ENCODE data around the gene BCL11B.

The BCL11B gene

GRCh38 chr14:99155173-99156089 lies 116.6 kb downstream of the BCL11B start:
- DNase-seq: no peak

DNA sequence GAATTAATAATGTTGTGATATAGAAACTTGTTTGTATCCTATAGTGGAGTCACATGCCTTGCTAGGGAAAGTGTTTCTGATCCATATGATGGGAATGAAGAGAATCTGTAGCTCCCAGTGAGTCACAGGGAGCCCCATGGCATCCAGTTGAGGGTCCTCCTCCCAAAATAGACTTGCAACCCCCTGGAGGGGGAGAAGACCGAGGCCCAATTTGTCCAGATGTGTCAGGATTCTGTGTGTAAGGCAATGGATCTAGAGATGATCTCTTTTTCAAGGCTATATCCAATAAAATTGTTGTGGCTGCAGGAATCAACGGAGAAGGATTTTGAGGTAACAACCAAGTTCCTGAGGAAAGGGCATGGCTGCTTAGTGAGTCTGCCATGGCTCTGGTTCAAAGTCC lies 121.8 kb downstream of the BCL11B start:
- no peak for DNase-seq

GRCh38 chr14:99148861-99149610 lies 123.0 kb downstream of the BCL11B start:
- no peak for DNase-seq

DNA sequence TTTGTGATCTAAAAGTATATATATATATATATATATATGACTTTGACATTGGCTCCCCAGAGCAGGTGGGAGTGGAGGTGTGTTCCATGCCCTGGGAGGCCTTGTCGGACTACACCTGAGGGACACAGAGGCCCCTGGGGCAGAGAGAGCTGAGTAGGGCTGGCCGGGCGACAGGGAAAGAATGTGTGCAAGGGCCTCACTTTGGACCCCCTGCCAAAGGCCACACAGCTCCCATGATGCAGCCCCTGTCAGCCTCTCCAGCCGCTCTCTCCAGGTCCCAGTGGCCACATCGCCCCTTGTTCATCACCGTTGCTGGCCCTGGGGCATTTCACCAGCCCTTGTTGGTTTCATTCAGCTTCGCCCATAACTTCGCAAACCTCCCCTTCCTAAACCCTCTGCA lies 123.9 kb downstream of the BCL11B start:
- no peak for DNase-seq

DNA sequence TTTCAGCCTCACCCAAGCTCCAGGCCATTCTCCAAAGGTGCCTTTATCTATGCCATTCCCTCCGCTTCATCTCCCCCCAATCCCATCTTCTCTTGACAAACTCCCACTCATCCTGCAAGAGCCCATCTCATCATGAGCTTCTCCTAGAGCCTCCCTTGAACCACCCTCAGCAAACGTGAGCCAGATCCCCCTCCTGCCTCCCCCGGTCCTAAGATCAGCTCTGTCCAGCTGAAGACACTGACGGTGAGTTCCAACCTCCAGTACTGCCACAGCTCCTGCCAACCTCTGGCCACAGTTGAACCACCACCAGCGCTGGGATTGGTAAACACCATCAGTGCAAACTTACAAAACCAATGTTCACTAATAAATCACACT lies 124.6 kb downstream of the BCL11B start:
- no peak for DNase-seq

DNA sequence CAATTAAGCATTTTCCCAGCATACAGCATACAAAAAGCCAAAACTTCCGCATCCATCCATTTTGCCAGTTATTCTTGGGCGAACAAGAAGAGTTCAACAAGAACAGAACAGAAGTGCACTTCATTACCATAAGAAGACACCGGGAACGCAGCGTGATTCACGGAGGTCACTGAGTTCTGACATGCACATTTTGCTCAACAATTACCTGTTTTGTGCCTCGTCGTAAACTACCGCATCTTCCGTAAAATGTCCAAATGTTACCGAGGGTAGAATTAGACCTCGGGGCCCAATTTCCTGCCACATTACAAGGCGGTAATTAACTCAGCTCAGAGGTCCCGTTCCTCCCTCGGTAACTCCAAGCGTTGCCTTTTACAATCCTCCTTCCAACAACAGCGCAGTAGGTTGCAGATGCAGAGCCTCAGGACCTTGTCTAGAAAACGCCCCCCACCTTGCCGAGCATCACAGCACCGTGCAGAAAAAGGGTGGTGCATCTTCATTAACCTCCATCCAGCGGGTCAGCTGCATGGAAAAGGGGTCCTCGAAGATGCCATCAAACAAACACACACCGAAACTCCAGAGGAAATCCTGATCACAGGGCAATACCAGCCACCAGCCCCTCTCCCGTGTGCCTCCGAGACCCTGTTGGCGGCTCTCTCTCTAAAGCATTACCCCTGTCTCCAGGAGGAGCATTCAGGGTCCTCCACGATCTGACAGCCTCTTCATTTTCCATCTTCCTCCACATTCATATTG lies 125.2 kb downstream of the BCL11B start:
- no peak for DNase-seq

DNA sequence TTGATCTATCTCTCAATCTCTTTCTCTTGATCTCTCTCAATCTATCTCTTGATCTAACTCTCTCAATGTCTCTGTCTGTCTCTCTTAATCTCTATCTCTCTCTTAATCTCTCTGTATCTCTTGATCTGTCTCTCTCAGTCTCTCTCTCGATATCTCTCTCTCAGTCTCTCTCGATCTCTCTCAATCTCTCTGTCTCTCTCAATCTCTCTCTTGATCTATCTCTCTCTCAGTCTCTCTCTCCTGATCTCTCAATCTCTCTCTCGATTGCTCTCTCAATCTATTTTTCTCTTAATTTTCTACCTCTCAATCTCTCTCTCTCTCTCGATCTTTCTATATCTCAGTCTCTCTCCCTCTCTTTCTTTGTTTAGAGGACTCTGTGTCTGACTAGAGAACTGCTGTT lies 126.7 kb downstream of the BCL11B start:
- DNase-seq: no peak

- DNase-seq: no peak
These were observed 128.2 kb downstream of the BCL11B start for GRCh38 chr14:99143793-99144192.

DNA sequence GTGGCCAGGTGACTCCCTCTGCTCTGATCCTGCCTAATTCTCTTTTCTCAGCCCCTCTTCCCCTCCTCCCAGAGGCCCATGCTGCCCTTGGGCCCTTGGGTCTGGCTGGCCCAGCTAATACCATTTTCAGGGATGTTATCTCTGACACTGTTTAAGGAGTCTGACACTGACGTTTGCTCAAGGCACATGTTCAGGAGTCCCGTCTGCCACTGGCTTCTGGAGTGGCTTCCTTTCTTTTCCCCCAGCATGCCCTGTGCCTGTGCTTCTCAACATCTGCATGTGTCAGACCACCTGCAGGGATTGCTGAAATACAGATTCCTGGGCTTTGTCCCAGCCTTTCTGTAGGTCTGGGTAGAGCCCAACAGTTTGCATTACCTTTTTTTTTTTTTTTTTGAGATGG lies 128.9 kb downstream of the BCL11B start:
- DNase-seq: no peak

DNA sequence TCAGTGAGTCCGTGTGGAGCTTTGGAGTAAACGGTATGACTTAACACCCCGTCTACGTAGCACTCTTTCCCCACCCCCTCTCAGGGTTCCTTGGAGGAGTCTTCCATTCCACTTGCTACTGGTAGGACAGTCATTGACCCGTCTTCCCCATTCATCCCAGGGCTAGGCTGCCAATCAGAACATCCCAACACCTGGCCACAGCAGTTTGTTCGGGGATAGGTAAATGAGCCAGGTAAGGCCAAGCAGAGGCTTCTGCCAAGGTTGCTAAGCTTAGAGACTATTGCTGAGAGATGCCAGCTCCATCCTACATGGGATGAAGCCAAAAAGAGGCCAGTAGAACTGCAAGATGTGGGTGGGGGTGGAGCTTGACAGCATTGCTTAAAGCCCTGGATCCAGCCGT lies 130.8 kb downstream of the BCL11B start:
- no peak for DNase-seq

- DNase-seq: no peak
These were observed 132.8 kb downstream of the BCL11B start for GRCh38 chr14:99138999-99139865.

- DNase-seq: no peak
These were observed 134.0 kb downstream of the BCL11B start for GRCh38 chr14:99137913-99138571.

- DNase-seq: no peak
These were observed 134.8 kb downstream of the BCL11B start for GRCh38 chr14:99137001-99137700.

GRCh38 chr14:99136401-99136800 lies 135.6 kb downstream of the BCL11B start:
- DNase-seq: no peak

GRCh38 chr14:99136047-99136400 lies 136.0 kb downstream of the BCL11B start:
- no peak for DNase-seq

GRCh38 chr14:99134516-99135046 lies 137.4 kb downstream of the BCL11B start:
- no peak for DNase-seq

GRCh38 chr14:99133636-99134515 lies 138.1 kb downstream of the BCL11B start:
- no peak for DNase-seq

- no peak for DNase-seq
These were observed 139.0 kb downstream of the BCL11B start for GRCh38 chr14:99132821-99133635.

- no peak for DNase-seq
These were observed 140.2 kb downstream of the BCL11B start for GRCh38 chr14:99131632-99132271.
